Uterus (tissue), 4 donors: ENCODE results near the gene ZNF598. TPM values are rescaled to one million over a fixed set of nuclear protein-coding genes. Genes with fewer than 3 reads are reported as not detected.
A peak's percentile ranks its signal among the peaks of the same experiment; 100 is the strongest.

Experiments used
- DNase-seq, 2 donors: peaks; one replicate each; pipeline ENCODE4 v3.0.0-alpha.2; 2019 to 2020
- H3K27ac ChIP-seq, 2 donors: fragments of 200-600 bp; sonication (generic); 1 replicate in 1 of 2; 2 replicates in 1 of 2; pipeline ENCODE4 v1.5.1; 2016 to 2018
- H3K27me3 ChIP-seq, 2 donors: fragments of 200-600 bp; sonication (generic); one replicate each; pipeline ENCODE4 v1.5.1; 2018 to 2019; ENCODE audit warnings: control low read depth in 1 of 2
- H3K36me3 ChIP-seq, 2 donors: fragments of 200-600 bp; sonication (generic); one replicate each; pipeline ENCODE4 v1.5.1; 2019; ENCODE audit warnings: control low read depth in 1 of 2
- H3K4me1 ChIP-seq, 2 donors: fragments of 200-600 bp; sonication (generic); one replicate each; pipeline ENCODE4 v1.5.1; 2018 to 2019; ENCODE audit warnings: control low read depth in 1 of 2
- H3K4me3 ChIP-seq, 2 donors: fragments of 200-600 bp; sonication (generic); 1 replicate in 1 of 2; 2 replicates in 1 of 2; pipeline ENCODE4 v1.5.1; 2018 to 2019; ENCODE audit warnings: mild to moderate bottlenecking in 1 of 2
- H3K9me3 ChIP-seq, 2 donors: fragments of 200-600 bp; sonication (generic); one replicate each; pipeline ENCODE4 v1.5.1; 2019; ENCODE audit warnings: control low read depth in 1 of 2
- CTCF ChIP-seq, 4 experiments: fragments of 200-600 bp in 2 of 4; fragments of 450-650 bp in 2 of 4; sonication (generic) in 2 of 4; IDR thresholded peaks; one replicate each; pipeline ENCODE4 v1.5.1; 2016 to 2019; ENCODE audit warnings: antibody characterized with exemption in 4 of 4, mild to moderate bottlenecking in 2 of 4, moderate library complexity in 1 of 4
- POLR2A ChIP-seq, 2 donors: fragments of 450-650 bp; IDR thresholded peaks; one replicate each; pipeline ENCODE4 v1.6.1; 2016; ENCODE audit warnings: antibody characterized with exemption in 2 of 2, mild to moderate bottlenecking in 1 of 2, moderate library complexity in 1 of 2
- intact Hi-C: fragments of 100-400 bp; cut with DNase I; formaldehyde crosslinking; loops from one replicate; pipeline ENCODE4 v1.15.1; 2023; ENCODE audit warnings: low total_unique reads
- total RNA-seq, 4 donors: library from RNA; depleted of rRNA in 3 of 4; stranded (reverse); fragments of >200 nt in 3 of 4; gene quantifications; one replicate each; pipeline versions ENCODE4 v1.1.0 to v1.2.4, GENCODE V29; 2014 to 2023
- donor health status: DM: yes; HTN: yes; CAD: no.

The ZNF598 gene
- total RNA-seq, 4 donors from 2014 or later: 16.9 to 50.0 (median 34.6) TPM

- peak overlapping the region; percentile 56 to 61 for H3K27ac ChIP-seq
- TF ChIP-seq POLR2A (IDR thresholded peaks at IDR 0.05) (no peak), CTCF (IDR thresholded peaks at IDR 0.05) (no peak)
These were observed 25.0 kb downstream of the ZNF598 start for GRCh38 chr16:1984347-1985225.

GRCh38 chr16:1983544-1984346, 25.9 kb downstream of the ZNF598 start, which contains the start of gene GFER:
Gene GFER (plus strand): TSS chr16:1984193. CDS start chr16:1984219, 26 bp downstream.
- Histone ChIP-seq H3K9me3 (no peaks in the 10 kb centered on the region), H3K27me3 (peaks cover 0 to 14% of the 10 kb centered on the region in 2 donors), H3K27ac (peak within 1 kb of the TSS; percentile 56 to 61), H3K4me1 (peaks cover 0 to 8% of the 10 kb centered on the region in 2 donors), H3K4me3 (peak within 1 kb of the TSS; percentile 45 to 57), H3K36me3 (no peaks in the 10 kb centered on the region)
- peak in 1 of 2 donors; percentile 59 for TF ChIP-seq POLR2A (IDR thresholded peaks at IDR 0.05)
- peak; percentile 20 to 44 (median 31) for TF ChIP-seq CTCF (IDR thresholded peaks at IDR 0.05)
- intact Hi-C loops: no loop called here
- peak; percentile 84 to 91 for DNase-seq

More at GRCh38 chr16:1984347-1985225, 25.0 kb downstream of the ZNF598 start:
- no peaks in the 10 kb centered on the region for H3K9me3 ChIP-seq
- peak overlapping the region; percentile 45 to 57 for H3K4me3 ChIP-seq
- intact Hi-C loops: no loop called here
- no peaks in the 10 kb centered on the region for H3K36me3 ChIP-seq
- peaks cover 4 to 14% of the 10 kb centered on the region in 2 donors for H3K27me3 ChIP-seq
- no peak for DNase-seq
- H3K4me1 ChIP-seq: peaks cover 0 to 8% of the 10 kb centered on the region in 2 donors

GRCh38 chr16:1982991-1983543, 26.6 kb downstream of the ZNF598 start:
- intact Hi-C loops: no loop called here
- H3K9me3 ChIP-seq: no peaks in the 10 kb centered on the region
- H3K36me3 ChIP-seq: no peaks in the 10 kb centered on the region
- H3K4me1 ChIP-seq: peaks cover 0 to 8% of the 10 kb centered on the region in 2 donors
- H3K27ac ChIP-seq: peak overlapping the region in 1 of 2 donors; percentile 56
- peak overlapping the region; percentile 45 to 57 for H3K4me3 ChIP-seq
- no peak for TF ChIP-seq POLR2A (IDR thresholded peaks at IDR 0.05)
- peak in 1 of 4 experiments; percentile 1 for TF ChIP-seq CTCF (IDR thresholded peaks at IDR 0.05)
- no peak for DNase-seq
- H3K27me3 ChIP-seq: peaks cover 0 to 14% of the 10 kb centered on the region in 2 donors

- intact Hi-C loops: no loop called here
These were observed 27.6 kb downstream of the ZNF598 start for GRCh38 chr16:1982013-1982433.

More at GRCh38 chr16:1982013-1982433, 27.6 kb downstream of the ZNF598 start:
- Histone ChIP-seq H3K36me3 (no peaks in the 10 kb centered on the region), H3K9me3 (no peaks in the 10 kb centered on the region), H3K27me3 (peaks cover 0 to 14% of the 10 kb centered on the region in 2 donors), H3K4me3 (no peak overlapping the region), H3K4me1 (peaks cover 0 to 8% of the 10 kb centered on the region in 2 donors), H3K27ac (no peak overlapping the region)
- DNase-seq: no peak
- TF ChIP-seq CTCF (IDR thresholded peaks at IDR 0.05) (no peak), POLR2A (IDR thresholded peaks at IDR 0.05) (no peak)
